Fibroblast of upper back skin (primary cell): ENCODE results near the gene RNF43.
A peak's percentile ranks its signal among the peaks of the same experiment; 100 is the strongest.

Experiments
- DNase-seq: peaks from one replicate; pipeline ENCODE4 v3.0.0-alpha.2; 2013

RNF43 gene

GRCh38 chr17:58381124-58382035, 36.0 kb downstream of the RNF43 start:
- DNase-seq: peak; percentile 9

GRCh38 chr17:58380207-58381123, 36.9 kb downstream of the RNF43 start:
- no peak for DNase-seq

- DNase-seq: no peak
Measured at GRCh38 chr17:58379511-58379824, 37.9 kb downstream of the RNF43 start.

- DNase-seq: no peak
Measured at GRCh38 chr17:58378733-58379510, 38.4 kb downstream of the RNF43 start.

- no peak for DNase-seq
Measured at GRCh38 chr17:58377661-58378060, 39.7 kb downstream of the RNF43 start.

- no peak for DNase-seq
Measured at GRCh38 chr17:58377093-58377601, 40.2 kb downstream of the RNF43 start.

GRCh38 chr17:58376472-58377000, 40.8 kb downstream of the RNF43 start:
- DNase-seq: no peak

- DNase-seq: no peak
Measured at GRCh38 chr17:58375811-58376210, 41.5 kb downstream of the RNF43 start.

- no peak for DNase-seq
Measured at GRCh38 chr17:58375256-58375655, 42.1 kb downstream of the RNF43 start.

- DNase-seq: no peak
Measured at GRCh38 chr17:58373923-58374322, 43.4 kb downstream of the RNF43 start.

GRCh38 chr17:58373003-58373402, 44.3 kb downstream of the RNF43 start:
- DNase-seq: no peak

- DNase-seq: no peak
Measured at GRCh38 chr17:58371300-58371950, 45.9 kb downstream of the RNF43 start.

- DNase-seq: no peak
Measured at GRCh38 chr17:58370716-58371115, 46.6 kb downstream of the RNF43 start.

GRCh38 chr17:58370309-58370708, 47.0 kb downstream of the RNF43 start:
- no peak for DNase-seq

- no peak for DNase-seq
Measured at GRCh38 chr17:58369214-58370031, 47.9 kb downstream of the RNF43 start.

- DNase-seq: no peak
Measured at GRCh38 chr17:58368860-58369213, 48.5 kb downstream of the RNF43 start.
